ENCODE data around the gene FLAD1.
"Not testable (repeated sequence)": the region's sequence is repeated elsewhere in the genome, so short reads cannot be mapped to it uniquely, and the experiment has no call there.

The FLAD1 gene

DNA sequence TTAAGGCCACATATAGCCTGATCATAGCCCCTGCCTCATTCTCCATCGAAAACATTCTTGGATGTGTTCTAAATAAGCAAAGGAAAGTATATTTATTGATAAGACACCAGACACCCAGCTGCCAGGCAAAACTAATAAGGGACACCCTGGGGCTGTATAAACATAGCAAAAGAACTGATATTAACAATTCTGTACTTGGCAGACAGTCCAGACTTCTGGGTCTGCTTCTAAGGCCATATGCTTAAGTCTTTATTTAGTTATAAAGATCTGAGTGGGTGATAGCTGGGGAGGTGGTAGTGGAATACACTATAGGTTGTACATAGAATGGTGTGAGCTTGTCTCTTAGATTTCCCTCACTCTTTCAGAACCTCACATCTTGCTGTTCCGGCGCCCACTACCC is 4.8 kb upstream of the FLAD1 start:
- Histone ChIP-seq H3K9me3 (ENCODE audit: control insufficient read depth, insufficient read depth, low read depth, low read length) (no peaks in the 10 kb centered on the region), H3K4me3 (ENCODE audit: low read depth, low read length) (no peak overlapping the region), H3K9ac (ENCODE audit: low read length) (no peak overlapping the region), H3K27ac (ENCODE audit: low read depth, low read length) (no peak overlapping the region), H3K36me3 (ENCODE audit: control insufficient read depth, insufficient read depth, low read length) (peaks cover 28% of the 10 kb centered on the region), H3K27me3 (ENCODE audit: control insufficient read depth, insufficient read depth, low read length) (no peaks in the 10 kb centered on the region), H3K4me1 (ENCODE audit: control insufficient read depth, insufficient read depth, low read length) (peaks cover 11% of the 10 kb centered on the region)

GRCh38 chr1:154982341-154982740 is 803 bp upstream of the FLAD1 start:
- Histone ChIP-seq H3K27ac (ENCODE audit: low read depth, low read length) (peak overlapping the region; percentile 87), H3K27me3 (ENCODE audit: control insufficient read depth, insufficient read depth, low read length) (no peaks in the 10 kb centered on the region), H3K36me3 (ENCODE audit: control insufficient read depth, insufficient read depth, low read length) (peaks cover 35% of the 10 kb centered on the region), H3K4me1 (ENCODE audit: control insufficient read depth, insufficient read depth, low read length) (peaks cover 6% of the 10 kb centered on the region), H3K9me3 (ENCODE audit: control insufficient read depth, insufficient read depth, low read depth, low read length) (no peaks in the 10 kb centered on the region), H3K9ac (ENCODE audit: low read length) (peak overlapping the region; percentile 83), H3K4me3 (ENCODE audit: low read depth, low read length) (peak overlapping the region; percentile 50)

- Histone ChIP-seq H3K4me3 (ENCODE audit: low read depth, low read length) (peak overlapping the region; percentile 91), H3K36me3 (ENCODE audit: control insufficient read depth, insufficient read depth, low read length) (peaks cover 38% of the 10 kb centered on the region), H3K4me1 (ENCODE audit: control insufficient read depth, insufficient read depth, low read length) (peaks cover 6% of the 10 kb centered on the region), H3K27me3 (ENCODE audit: control insufficient read depth, insufficient read depth, low read length) (no peaks in the 10 kb centered on the region), H3K27ac (ENCODE audit: low read depth, low read length) (peak overlapping the region; percentile 78; the same call in 1 of the 2 replicates), H3K9ac (ENCODE audit: low read length) (peak overlapping the region; percentile 92), H3K9me3 (ENCODE audit: control insufficient read depth, insufficient read depth, low read depth, low read length) (no peaks in the 10 kb centered on the region)
Observed at GRCh38 chr1:154983776-154984466, 777 bp downstream of the FLAD1 start.

GRCh38 chr1:154986736-154987135 is 3.6 kb downstream of the FLAD1 start:
- not testable (repeated sequence) for H3K27me3 ChIP-seq (ENCODE audit: control insufficient read depth, insufficient read depth, low read length); H3K9ac ChIP-seq (ENCODE audit: low read length); H3K4me3 ChIP-seq (ENCODE audit: low read depth, low read length); H3K4me1 ChIP-seq (ENCODE audit: control insufficient read depth, insufficient read depth, low read length); H3K27ac ChIP-seq (ENCODE audit: low read depth, low read length); H3K9me3 ChIP-seq (ENCODE audit: control insufficient read depth, insufficient read depth, low read depth, low read length)
- peaks cover 44% of the 10 kb centered on the region for H3K36me3 ChIP-seq (ENCODE audit: control insufficient read depth, insufficient read depth, low read length)

- Histone ChIP-seq H3K27ac (ENCODE audit: low read depth, low read length) (no peak overlapping the region), H3K4me3 (ENCODE audit: low read depth, low read length) (no peak overlapping the region), H3K9ac (ENCODE audit: low read length) (no peak overlapping the region), H3K27me3 (ENCODE audit: control insufficient read depth, insufficient read depth, low read length) (no peaks in the 10 kb centered on the region), H3K4me1 (ENCODE audit: control insufficient read depth, insufficient read depth, low read length) (peaks cover 5% of the 10 kb centered on the region), H3K9me3 (ENCODE audit: control insufficient read depth, insufficient read depth, low read depth, low read length) (no peaks in the 10 kb centered on the region), H3K36me3 (ENCODE audit: control insufficient read depth, insufficient read depth, low read length) (peaks cover 44% of the 10 kb centered on the region)
Observed at GRCh38 chr1:154987326-154987725, 4.2 kb downstream of the FLAD1 start.

- no peak overlapping the region for H3K27ac ChIP-seq (ENCODE audit: low read depth, low read length)
- no peaks in the 10 kb centered on the region for H3K9me3 ChIP-seq (ENCODE audit: control insufficient read depth, insufficient read depth, low read depth, low read length)
- no peak overlapping the region for H3K4me3 ChIP-seq (ENCODE audit: low read depth, low read length)
- peaks cover 4% of the 10 kb centered on the region; the same call in 1 of the 2 replicates for H3K4me1 ChIP-seq (ENCODE audit: control insufficient read depth, insufficient read depth, low read length)
- no peak overlapping the region for H3K9ac ChIP-seq (ENCODE audit: low read length)
- H3K36me3 ChIP-seq (ENCODE audit: control insufficient read depth, insufficient read depth, low read length): peaks cover 51% of the 10 kb centered on the region
- H3K27me3 ChIP-seq (ENCODE audit: control insufficient read depth, insufficient read depth, low read length): no peaks in the 10 kb centered on the region
Observed at GRCh38 chr1:154988058-154988954, 5.2 kb downstream of the FLAD1 start.

DNA sequence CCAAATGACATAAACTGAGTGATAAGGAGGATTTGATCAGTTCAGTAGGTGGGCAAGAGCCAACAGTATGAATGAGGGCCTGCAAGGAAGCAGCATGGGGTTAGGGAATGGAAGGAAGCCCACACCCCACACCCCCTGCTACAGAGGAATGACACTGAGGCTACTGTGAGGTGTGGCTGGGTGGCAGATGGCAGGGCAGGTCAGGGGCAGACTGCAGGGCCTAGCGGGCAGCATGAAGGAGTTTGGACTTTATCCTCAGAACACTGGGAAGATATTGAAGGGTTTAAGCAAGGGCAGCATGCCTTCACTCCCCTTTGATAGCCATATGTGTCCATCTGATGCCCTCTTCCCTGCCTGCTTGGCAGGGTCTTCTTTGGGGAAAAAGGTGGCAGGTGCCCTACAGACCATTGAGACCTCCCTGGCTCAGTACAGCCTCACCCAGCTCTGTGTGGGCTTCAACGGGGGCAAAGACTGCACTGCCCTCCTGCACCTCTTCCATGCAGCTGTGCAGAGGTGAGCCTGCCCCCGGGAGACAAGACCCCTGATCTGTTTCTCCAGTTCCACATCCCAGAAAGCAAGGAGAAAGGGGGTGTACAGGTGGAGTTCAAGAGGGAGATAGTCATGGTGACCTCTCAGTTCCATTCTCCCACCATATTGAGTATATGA is 6.2 kb downstream of the FLAD1 start:
- Histone ChIP-seq H3K4me3 (ENCODE audit: low read depth, low read length) (no peak overlapping the region), H3K27ac (ENCODE audit: low read depth, low read length) (no peak overlapping the region), H3K4me1 (ENCODE audit: control insufficient read depth, insufficient read depth, low read length) (peaks cover 10% of the 10 kb centered on the region; the same call in 1 of the 2 replicates), H3K9ac (ENCODE audit: low read length) (no peak overlapping the region), H3K9me3 (ENCODE audit: control insufficient read depth, insufficient read depth, low read depth, low read length) (no peaks in the 10 kb centered on the region), H3K36me3 (ENCODE audit: control insufficient read depth, insufficient read depth, low read length) (peaks cover 53% of the 10 kb centered on the region), H3K27me3 (ENCODE audit: control insufficient read depth, insufficient read depth, low read length) (no peaks in the 10 kb centered on the region)

DNA sequence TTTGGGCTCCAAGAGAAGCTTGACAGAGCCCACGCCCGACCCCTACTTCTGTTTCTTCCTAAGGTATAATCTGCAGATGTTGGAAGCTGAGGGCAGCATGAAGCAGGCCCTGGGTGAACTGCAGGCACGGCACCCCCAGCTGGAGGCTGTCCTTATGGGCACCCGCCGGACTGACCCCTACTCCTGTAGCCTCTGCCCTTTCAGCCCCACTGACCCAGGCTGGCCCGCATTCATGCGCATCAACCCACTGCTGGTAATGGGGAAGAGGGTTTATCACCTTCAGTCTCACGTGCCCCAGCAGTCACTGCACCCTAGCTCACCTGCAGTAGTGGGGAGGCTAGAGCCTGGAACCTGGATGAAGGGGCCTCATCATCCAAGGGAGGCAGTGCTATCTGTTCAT is 7.1 kb downstream of the FLAD1 start:
- Histone ChIP-seq H3K4me1 (ENCODE audit: control insufficient read depth, insufficient read depth, low read length) (peaks cover 10% of the 10 kb centered on the region; the same call in 1 of the 2 replicates), H3K36me3 (ENCODE audit: control insufficient read depth, insufficient read depth, low read length) (peaks cover 53% of the 10 kb centered on the region), H3K9ac (ENCODE audit: low read length) (no peak overlapping the region), H3K27ac (ENCODE audit: low read depth, low read length) (no peak overlapping the region), H3K4me3 (ENCODE audit: low read depth, low read length) (no peak overlapping the region), H3K27me3 (ENCODE audit: control insufficient read depth, insufficient read depth, low read length) (no peaks in the 10 kb centered on the region), H3K9me3 (ENCODE audit: control insufficient read depth, insufficient read depth, low read depth, low read length) (no peaks in the 10 kb centered on the region)

DNA sequence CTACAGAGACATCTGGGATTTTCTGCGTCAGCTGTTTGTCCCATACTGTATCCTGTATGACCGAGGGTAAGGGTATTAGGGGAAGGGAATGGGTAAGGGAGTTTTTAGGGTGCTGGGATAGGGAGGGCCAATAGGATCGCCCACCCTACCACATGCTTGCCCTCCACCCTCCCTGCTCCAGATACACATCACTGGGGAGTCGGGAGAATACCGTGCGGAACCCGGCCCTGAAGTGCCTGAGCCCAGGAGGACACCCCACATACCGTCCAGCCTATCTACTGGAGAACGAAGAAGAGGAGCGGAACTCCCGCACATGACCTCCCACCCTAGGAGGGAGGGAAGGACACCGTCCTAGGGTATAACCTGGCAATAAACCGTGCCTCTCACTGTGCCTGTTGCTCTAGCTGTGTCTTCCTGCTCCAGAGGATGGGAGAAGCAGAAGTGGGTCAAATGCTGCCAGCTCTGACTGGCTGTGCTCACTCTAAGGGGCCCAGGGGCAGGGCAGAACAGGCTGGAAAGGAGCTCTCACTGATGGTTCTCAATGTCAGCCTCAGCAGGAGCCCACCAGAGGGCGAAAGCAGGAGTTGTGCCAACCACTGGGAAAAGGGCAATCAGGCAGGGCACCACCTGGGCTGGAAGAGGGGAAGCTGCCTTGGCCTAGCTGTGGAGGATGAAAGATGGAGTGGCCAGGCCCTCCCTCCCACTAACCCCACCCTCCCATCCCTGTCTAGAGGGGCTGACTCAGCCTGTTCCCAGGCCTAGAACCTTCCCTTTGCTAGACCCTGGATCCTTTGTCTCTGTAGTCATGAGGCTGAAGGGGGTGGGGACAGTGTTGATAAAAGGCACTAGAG is 9.8 kb downstream of the FLAD1 start:
- H3K9me3 ChIP-seq (ENCODE audit: control insufficient read depth, insufficient read depth, low read depth, low read length): no peaks in the 10 kb centered on the region
- H3K27ac ChIP-seq (ENCODE audit: low read depth, low read length): no peak overlapping the region
- H3K4me3 ChIP-seq (ENCODE audit: low read depth, low read length): no peak overlapping the region
- H3K36me3 ChIP-seq (ENCODE audit: control insufficient read depth, insufficient read depth, low read length): peaks cover 40% of the 10 kb centered on the region
- no peak overlapping the region for H3K9ac ChIP-seq (ENCODE audit: low read length)
- H3K4me1 ChIP-seq (ENCODE audit: control insufficient read depth, insufficient read depth, low read length): peaks cover 10% of the 10 kb centered on the region; the same call in 1 of the 2 replicates
- no peaks in the 10 kb centered on the region for H3K27me3 ChIP-seq (ENCODE audit: control insufficient read depth, insufficient read depth, low read length)

DNA sequence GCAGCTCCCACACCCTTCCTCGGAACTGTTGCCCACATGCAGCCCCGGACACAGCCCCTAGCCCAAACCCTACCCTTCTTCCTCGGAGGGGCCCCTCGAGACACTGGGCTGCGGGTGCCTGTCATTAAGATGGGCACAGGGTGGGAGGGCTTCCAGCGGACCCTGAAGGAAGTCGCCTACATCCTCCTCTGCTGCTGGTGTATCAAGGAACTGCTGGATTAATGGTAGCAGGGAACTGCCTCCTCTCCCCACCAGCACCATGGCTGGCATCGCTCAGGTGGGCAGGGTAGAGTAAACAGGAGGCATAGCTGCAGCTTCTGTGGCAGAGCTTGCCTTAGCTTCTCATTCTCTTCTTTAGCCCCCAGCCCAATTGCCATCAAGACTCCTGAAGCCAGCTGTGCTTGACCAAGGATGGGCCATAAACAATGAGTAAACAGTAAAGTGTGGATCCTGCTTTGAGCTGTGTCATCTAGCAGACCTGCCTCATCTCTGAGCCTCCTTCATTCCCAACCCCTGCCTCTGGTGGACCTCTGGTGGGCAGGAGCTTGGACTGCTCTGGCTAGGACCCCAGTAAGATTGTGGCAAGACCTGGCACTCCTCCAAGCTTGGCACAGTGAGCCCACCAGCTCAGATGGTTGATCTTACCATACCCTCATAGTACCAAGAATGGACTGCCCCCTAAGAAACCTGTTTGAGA is 10.6 kb downstream of the FLAD1 start, which contains the start of gene LENEP:
Gene LENEP (plus strand): TSS at position 15 of the 697 bp plus-strand sequence. CDS start 22 bp downstream, at position 37.
- H3K27me3 ChIP-seq (ENCODE audit: control insufficient read depth, insufficient read depth, low read length): no peaks in the 10 kb centered on the region
- H3K4me1 ChIP-seq (ENCODE audit: control insufficient read depth, insufficient read depth, low read length): peaks cover 11% of the 10 kb centered on the region; the same call in 1 of the 2 replicates
- no peak within 1 kb of the TSS for H3K9ac ChIP-seq (ENCODE audit: low read length)
- H3K4me3 ChIP-seq (ENCODE audit: low read depth, low read length): no peak within 1 kb of the TSS
- H3K36me3 ChIP-seq (ENCODE audit: control insufficient read depth, insufficient read depth, low read length): peaks cover 33% of the 10 kb centered on the region
- no peaks in the 10 kb centered on the region for H3K9me3 ChIP-seq (ENCODE audit: control insufficient read depth, insufficient read depth, low read depth, low read length)
- no peak within 1 kb of the TSS for H3K27ac ChIP-seq (ENCODE audit: low read depth, low read length)
